SK-N-SH (cell line): Measurements from ENCODE around the gene GNAI1.

Experiments
- EZH2phosphoT487 ChIP-seq: fragments of 200-600 bp; sonication (generic); IDR thresholded peaks from 2 replicates; pipeline ENCODE4 v1.6.1; 2017; ENCODE audit warnings: low read depth, mixed run types, mild to moderate bottlenecking, antibody characterized with exemption, moderate library complexity, borderline replicate concordance
- FOSL2 ChIP-seq: IDR thresholded peaks from 2 replicates; pipeline ENCODE4 v1.4.0; 2012; ENCODE audit warnings: low read depth, mild to moderate bottlenecking, moderate library complexity, borderline replicate concordance
- FOXM1 ChIP-seq: IDR thresholded peaks from 2 replicates; pipeline ENCODE4 v1.4.0; 2012; ENCODE audit warnings: low read depth, mild to moderate bottlenecking
- MEF2A ChIP-seq: IDR thresholded peaks from 2 replicates; pipeline ENCODE4 v1.4.0; 2012; ENCODE audit warnings: low read depth, borderline replicate concordance
- POLR2AphosphoS5 ChIP-seq: IDR thresholded peaks from 2 replicates; pipeline ENCODE4 v1.6.1; 2012; ENCODE audit warnings: low read depth, low read length
- REST ChIP-seq: IDR thresholded peaks from 2 replicates; pipeline ENCODE4 v1.6.1; 2012; ENCODE audit warnings: mild to moderate bottlenecking, low read depth, low read length, moderate library complexity
- TAF1 ChIP-seq: IDR thresholded peaks from 2 replicates; pipeline ENCODE4 v1.6.1; 2012; ENCODE audit warnings: low read depth, mild to moderate bottlenecking, low read length, moderate library complexity, borderline replicate concordance
- TCF12 ChIP-seq: IDR thresholded peaks from 2 replicates; pipeline ENCODE4 v1.4.0; 2012
- TEAD4 ChIP-seq: IDR thresholded peaks from 2 replicates; pipeline ENCODE4 v1.4.0; 2012; ENCODE audit warnings: mild to moderate bottlenecking, borderline replicate concordance; ENCODE audit not compliant: insufficient read depth
- USF1 ChIP-seq: IDR thresholded peaks from 2 replicates; pipeline ENCODE4 v1.4.0; 2012; ENCODE audit warnings: low read depth, borderline replicate concordance
- USF2 ChIP-seq: fragments of 150-350 bp; IDR thresholded peaks from 2 replicates; pipeline ENCODE4 v1.6.1; 2017; ENCODE audit warnings: antibody characterized with exemption, low read length, low read depth, borderline replicate concordance
- YY1 ChIP-seq: IDR thresholded peaks from 2 replicates; pipeline ENCODE4 v1.4.0; 2012; ENCODE audit warnings: low read depth, mild to moderate bottlenecking
- TF ChIP-seq, protein P1 (sequence below): fragments of 200-600 bp; sonication (generic); IDR thresholded peaks from 2 replicates; pipeline ENCODE4 v1.6.1; 2017; ENCODE audit warnings: antibody characterized with exemption, mild to moderate bottlenecking, moderate library complexity

- TF ChIP-seq, protein P1, sequence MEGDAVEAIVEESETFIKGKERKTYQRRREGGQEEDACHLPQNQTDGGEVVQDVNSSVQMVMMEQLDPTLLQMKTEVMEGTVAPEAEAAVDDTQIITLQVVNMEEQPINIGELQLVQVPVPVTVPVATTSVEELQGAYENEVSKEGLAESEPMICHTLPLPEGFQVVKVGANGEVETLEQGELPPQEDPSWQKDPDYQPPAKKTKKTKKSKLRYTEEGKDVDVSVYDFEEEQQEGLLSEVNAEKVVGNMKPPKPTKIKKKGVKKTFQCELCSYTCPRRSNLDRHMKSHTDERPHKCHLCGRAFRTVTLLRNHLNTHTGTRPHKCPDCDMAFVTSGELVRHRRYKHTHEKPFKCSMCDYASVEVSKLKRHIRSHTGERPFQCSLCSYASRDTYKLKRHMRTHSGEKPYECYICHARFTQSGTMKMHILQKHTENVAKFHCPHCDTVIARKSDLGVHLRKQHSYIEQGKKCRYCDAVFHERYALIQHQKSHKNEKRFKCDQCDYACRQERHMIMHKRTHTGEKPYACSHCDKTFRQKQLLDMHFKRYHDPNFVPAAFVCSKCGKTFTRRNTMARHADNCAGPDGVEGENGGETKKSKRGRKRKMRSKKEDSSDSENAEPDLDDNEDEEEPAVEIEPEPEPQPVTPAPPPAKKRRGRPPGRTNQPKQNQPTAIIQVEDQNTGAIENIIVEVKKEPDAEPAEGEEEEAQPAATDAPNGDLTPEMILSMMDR, result no peak
- no peak for TF ChIP-seq MEF2A
- TF ChIP-seq USF2, result no peak
- no peak for TF ChIP-seq EZH2phosphoT487
- TF ChIP-seq POLR2AphosphoS5, result no peak
- no peak for TF ChIP-seq FOSL2
- TF ChIP-seq TEAD4, result no peak
- TF ChIP-seq TAF1, result no peak
- no peak for TF ChIP-seq USF1
- TF ChIP-seq YY1, result no peak
- TF ChIP-seq FOXM1, result no peak
- TF ChIP-seq REST, result no peak
- TF ChIP-seq TCF12, result peak; percentile 19; the same call in 1 of the 2 replicates
Observed at GRCh38 chr7:80264769-80265495, 130.3 kb downstream of the GNAI1 start.
